Activated CD4-positive, CD25-positive, alpha-beta regulatory T cell (primary cell): Measurements from ENCODE around the gene CACTIN.
A peak's percentile ranks its signal among the peaks of the same experiment; 100 is the strongest.

ENCODE experiments used
- DNase-seq, 4 experiments: peaks; one replicate each; lab custom pipeline; 2025; lab: John Stamatoyannopoulos, UW

The CACTIN gene

DNA sequence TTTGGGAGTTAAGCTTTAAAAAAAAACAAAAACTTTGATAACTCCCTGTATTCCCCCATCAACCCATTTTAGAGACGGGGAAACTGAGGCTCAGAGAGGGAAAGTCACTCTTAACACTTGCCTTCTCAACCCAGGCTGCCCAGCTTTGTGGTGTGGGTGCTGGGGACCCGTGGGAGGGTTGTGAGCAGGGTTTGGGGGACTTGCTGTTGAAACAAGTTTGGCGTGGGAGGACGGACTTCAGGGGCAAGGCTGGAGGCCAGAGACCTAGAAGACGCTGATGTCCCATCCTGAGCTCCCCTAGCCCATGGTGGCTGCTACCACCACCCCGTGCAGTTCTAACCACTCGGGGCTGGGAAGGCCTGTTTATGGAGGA, 747 bp upstream of the CACTIN start:
- DNase-seq, result no peak

DNA sequence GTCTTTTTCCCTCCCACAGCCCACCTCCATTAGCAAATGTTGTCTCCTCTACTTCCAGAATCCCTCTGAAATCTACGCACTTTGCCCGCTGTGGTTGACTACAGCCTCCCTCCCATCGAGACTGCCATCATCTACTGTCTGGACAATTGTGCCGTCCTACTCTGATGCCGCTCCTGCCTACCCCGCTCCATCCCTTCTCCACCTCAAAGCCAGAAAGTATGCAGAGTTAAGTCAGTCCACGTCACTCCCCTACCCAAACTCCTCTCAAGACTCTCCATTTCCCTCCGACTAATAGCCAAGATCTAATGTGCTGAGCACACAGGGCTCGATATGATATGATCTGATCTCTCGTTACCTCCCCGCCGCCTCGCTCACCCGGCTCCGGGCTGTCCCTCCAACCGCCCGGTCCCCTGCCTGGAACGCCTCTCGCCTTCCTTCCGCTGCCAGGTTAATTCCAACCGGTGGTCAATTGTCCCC, 556 bp downstream of the CACTIN start:
- DNase-seq, result no peak

DNA sequence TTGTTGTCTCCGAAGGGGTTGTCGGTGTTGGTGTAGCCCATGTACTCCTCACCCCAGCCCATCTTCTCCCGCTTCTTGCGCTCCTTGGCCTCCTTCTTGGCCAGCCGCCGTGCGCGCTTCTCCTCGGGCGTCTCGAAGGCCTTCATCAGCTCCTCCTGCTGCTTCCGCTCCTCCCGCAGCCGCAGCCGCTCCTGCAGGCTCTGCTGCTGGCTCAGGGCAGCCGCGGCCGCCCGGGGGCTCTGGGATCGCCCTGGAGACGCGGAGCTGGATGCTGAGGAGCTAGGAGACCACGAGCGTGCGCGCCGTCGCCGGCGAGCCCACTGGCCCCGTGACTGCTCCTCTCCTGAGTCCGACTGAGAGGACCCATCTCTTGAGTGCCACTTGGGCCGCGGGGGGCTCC, 2.9 kb downstream of the CACTIN start:
- DNase-seq, result no peak

DNA sequence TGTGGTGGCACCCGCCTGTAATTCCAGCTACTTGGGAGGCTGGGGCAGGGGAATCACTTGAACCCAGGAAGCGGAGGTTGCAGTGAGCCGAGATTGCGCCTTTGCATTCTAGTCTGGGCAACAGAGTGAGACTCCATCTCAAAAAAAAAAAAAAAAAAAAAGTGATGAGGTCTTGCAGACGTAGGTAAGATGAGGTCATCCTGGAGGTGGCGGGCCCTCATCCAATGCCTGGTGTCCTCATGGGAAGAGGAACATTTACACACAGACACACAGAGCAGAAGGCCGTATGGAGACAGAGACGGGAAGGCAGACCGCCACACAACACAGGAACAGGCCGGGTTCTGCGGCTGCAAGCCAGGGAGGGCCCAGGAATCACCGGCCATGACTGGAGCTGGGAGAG, 4.4 kb downstream of the CACTIN start:
- DNase-seq, result no peak

DNA sequence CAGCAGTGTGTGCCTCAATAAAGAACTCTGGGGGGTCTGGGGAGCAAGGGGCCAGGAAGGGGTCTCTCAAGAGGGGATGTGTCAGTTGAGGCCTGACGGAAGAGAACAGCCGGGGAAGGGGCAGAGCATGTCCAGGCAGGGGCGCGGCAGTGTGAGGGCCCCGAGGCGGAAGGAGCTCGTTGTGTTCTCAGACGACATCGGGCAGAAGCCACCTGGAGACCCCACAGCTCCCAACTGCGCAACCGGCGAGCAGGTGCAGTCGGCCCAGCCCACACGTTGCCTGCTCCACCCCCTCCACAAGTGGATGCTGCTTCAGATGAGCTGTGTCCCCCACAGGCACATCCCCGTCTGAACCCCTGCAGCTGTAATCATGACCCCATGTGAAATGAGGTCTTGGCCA, 4.9 kb downstream of the CACTIN start:
- no peak for DNase-seq

DNA sequence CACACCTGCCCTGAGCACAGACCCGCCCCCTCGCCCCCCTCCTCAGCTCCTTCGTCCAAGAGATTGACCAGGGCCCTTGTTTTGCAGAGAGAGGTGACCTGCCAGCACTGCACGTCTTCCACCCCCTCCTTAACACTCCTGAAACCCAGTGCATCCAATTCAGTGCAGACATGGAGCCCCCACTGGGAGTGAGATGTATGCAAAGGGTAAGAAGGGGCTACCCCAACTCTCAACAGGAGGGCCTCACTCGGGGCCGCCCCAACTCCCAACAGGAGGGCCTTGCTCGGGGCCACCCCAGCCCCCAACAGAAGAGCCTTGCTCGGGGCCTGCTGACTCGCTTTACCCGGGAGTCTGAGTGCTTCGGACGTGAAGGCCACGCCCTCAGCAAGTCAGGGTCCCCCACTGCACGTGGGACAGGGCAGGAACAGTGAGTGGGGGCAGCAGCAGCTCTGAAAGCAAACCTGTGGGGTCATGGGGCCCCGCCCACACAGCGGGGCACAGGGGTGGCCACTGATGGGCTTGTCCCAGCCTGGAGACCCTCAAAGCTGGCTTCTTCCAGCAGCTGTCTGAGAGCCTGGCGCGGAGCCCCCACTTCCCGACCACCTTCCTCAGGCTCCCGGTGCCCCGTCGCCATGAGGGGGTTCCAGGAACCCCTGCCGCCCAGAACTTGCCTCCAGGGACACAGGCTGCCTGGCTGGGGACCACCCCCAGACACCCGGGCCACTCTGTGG, 5.6 kb downstream of the CACTIN start:
- no peak for DNase-seq

DNA sequence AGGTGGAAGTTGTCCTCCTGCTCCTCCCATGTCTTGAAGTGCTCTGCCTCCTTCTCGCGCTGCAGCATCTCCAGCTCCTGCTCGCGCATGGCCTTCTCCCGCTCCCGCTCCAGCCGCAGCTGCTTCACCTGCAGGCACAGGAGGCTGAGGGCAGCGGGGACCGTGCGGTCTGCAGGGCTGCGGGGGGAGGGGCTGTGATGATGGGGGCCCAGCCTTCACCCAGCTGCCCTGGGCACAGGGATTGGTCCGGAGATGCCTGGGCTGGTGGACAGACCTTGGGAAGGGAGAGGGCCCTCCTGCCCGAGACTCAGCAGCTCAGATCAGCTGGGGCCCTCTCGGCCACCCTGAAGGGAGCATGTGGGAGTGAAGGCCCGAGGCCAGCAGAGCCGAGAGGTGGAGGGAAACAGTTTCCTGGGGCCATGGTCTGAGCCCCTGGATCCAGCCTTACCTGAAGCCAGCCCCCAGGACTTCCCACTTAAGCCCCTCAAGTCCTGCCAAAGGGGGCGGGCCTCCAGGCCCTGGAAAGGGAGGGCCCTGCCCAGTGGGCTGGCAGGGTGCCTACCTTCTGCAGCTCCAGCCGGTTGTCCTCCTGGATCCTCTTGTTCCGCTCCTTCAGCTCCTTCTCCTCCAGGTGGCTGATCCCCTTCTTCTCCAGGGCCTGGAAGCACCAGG, 6.3 kb downstream of the CACTIN start:
- no peak for DNase-seq

DNA sequence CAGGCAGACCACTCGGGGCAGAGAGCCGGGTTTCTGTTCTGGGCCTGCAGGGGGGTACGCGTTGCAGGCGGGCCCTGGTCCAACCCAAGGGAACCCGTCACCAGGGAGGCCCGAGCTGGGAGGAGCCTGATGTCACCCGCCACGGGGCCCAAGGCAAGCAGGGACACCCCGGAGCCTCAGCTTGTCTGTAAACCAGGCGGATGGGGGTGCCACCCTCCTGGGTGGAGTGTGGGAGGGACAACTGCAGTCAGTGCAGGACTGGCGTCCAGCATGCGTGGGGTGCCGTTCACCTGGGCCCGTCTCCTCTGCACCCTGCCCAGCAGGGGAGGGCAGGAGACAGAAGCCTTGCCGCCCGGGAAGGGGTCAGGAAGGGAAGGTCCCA, 7.0 kb downstream of the CACTIN start:
- no peak for DNase-seq

DNA sequence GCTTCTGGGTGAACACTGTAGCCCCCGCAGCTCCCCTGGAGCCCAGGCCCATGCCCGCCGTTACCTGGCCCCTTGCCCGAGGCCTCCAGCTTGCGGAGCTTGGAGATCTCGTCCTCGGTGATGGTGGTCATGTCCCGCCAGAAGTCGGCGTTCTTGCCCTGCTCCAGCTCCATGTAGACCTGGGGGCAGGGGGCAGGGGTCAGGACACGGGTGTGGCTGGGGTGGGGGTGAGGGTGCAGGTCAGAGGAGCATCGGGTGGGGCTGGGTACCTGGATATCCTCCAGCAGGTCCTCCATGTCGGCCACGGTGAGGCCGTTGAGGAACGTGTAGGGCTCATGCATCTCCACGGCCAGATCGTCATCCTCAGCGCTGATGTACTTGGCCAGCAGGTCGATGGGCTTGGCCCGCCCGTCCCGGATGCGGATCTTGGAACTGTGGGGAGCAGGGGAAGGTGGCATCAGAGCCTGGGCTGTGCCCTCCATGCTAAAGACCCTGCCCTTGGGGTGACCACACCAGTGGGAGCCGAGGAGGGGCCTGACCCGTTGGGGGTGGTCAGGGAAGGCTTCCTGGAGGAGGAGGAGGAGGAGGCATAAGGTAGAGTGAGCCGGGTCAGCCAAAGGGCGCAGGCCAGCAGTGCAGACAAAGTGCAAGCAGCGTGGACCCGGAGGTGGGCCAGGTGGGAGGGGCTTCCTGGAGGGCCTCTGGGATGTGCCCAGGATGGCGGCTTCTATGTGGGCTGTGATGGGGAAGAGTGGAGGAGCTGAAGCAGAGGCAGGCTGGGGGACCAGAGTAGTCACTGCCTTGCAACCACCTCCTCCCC, 7.6 kb downstream of the CACTIN start:
- no peak for DNase-seq

DNA sequence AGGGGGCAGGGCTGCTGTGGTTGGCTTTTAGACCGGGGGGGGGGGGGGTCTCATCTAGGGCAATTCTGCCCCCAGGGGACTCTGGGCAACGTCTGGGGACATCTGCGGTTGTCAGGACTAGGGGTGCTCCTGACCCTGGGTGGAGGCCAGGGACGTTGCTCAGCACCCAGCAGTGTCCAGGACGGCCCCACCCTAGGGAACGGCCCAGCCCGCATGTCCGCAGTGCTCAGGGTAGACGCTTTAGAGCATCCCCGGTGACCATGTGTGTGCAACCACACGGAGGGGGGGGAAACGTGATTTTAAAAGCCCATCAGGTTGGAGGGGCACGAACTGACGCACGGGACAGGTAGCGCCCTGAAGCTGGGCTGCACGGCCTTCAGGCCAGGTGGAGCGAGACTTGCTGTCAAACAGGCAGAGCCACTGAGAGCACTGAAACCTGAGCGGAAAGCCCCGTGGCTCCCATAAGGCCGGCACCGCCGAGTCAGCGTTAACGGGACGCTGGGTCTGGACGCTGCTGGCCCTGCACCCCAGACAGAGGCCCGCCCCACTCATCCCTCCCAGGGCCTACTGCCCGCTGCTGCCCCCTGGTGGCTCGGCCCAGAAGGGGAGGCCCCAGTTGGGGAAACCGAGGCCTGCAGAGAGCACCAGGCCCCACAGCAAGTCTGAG, 8.3 kb downstream of the CACTIN start:
- peak in 3 of 4 experiments; percentile 33 to 53 (median 41) for DNase-seq

DNA sequence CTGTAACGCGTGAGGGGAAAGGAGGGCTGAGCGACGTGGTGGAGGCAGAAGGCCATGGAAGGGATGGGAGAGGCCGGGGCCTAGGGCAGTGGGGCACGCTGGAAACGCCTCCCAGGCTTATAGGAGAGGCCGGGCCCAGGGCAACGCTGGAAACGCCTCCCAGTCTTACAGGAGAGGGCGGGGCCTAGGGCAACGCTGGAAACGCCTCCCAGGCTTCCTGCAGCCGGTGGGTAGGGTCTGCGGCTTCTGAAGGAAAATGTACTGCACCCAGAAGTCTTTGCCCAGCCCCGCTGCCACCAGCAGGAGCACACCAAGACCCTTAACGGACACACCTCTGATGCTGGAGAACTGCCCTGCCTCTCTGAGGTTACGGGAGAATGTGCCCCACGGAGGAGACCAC, 9.1 kb downstream of the CACTIN start:
- no peak for DNase-seq

DNA sequence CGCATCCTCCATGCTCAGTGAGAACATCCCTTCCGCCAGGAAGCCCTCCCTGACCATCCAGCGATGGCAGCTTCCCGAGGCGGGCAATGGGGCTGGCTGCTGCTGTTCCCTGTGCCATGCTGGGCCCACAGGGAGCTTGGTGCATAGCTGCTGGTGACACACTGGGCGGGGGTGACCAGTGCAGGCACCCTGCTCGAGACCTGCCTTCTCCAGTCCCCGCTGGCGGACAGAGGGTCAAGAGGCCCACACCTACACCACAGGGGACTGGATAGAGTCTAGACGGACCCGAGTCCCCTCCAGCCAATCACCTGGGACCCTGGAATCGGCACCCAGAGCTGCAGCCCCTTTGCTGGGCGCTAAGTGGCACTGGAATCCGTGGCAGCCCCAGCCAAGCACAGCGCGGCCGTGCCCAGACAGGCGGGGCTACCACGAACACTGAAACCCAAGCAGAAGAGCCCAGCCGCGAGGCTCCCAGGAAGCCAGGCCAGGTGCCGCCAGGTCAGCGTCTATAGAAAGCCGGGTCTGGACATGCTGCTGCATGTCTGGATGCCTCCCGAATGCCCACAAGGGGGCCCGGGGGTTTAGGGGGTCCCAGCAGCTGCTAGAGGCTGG, 11.0 kb downstream of the CACTIN start:
- DNase-seq, result no peak

DNA sequence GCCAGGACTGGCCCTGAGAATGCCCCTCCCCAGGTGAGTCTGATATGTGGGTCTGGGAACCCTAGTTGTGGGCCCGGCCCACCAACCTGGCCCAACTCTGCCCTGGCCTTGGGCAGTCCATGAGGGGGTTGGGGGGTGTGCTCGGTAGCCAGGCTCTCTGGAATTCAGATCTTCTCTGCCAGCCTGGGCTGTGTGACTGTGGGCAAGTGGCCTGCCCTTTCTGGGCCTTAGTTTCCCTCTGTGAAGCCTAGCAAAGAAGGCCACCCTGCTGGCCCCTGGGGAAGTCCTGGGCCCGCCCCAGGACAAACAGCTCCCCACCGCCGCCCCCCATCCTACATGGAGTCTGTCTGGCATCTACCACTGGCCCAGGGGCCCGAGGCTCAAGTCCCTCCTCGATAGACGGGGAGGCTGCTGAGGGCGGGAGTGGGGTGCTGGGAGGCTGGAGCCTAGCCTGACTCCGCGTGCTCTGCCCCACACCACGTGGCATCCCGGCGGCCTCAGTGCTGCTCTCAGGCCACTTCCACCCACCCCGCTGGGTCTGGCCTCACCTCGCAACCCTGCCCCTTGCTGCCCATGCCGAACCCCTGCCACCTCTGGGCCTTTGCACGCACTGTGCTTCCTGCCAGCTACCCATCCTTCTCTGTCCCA, 11.6 kb downstream of the CACTIN start:
- no peak for DNase-seq

DNA sequence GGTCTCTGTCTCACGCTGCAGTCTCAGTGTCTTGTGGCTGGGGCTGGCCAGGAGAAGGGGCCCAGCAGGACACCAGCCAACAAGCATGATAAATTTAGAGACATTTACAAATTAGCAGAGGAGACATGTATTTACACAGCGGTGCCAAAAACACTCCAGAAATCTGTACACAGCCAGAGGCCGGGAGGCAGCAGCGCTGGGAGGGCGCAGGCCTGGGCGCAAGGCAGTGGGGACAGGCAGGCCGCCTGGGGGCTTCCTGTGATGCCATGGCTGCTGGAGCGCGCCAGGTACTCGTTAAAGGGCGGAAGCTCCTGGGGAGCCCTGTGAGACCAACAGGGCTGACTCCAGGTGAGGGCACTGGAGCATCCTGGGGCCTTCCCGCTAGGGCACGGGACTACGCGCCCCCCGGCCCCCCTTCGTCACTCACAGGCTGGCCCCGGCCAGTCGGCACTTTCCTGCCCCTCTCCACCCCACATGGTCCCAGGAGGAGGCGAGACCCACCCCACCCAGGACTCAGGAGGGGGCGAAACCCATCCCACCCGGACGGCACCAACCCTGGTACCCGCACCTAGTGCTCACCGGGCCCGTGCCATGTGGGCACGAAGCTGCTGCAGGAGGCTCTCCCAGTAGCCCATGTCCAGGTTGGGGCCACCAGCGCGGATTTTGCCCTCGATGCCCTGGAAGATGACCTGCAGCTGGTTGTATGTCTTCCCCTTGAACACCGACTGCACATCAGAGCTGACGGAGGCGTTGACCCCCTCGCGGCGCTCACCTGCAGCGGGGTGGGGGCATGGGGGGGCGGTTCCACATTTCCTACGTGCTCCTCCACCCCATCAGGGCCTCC, 12.6 kb downstream of the CACTIN start:
- no peak for DNase-seq

DNA sequence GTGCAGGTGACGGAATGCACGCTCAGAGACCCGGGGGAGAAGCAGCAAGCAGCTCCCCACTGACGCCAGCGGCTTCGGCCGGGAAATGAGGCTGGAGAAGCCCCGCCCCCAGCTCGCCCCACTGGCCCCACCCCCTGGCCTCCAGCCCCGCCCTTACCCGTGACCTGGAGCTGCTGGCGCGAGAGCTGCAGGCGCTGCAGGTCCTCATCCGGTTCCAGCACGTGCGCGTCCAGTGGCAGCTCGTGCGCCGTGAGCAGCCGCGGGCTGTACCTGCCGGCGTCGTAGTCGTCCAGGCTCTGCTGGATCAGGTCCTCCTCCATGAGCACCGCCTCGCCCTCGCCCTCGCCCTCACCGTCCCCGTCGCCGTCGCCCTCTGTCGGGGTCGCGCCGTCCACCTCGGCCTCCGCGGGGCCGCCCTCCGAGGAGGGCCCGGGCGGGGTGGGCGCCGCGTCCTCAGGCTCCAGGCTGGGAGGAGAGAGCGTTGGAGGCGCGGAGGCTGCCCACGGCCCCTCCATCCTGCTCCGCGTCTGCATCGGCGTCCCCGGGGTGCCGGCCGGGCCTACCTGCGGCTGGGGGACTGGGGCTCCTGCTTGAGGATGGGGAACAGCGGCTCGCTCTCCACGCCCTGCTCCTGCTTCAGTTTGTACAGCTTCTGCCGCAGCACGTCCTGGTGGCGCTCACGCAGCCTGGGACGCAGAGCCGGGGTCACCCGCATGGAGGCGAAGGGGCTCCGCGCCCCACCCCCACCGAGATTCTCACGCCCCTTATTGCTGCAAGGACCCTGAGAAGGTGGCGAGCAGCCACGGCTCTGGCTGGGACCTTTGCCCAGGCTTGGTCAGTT, 13.5 kb downstream of the CACTIN start:
- no peak for DNase-seq

DNA sequence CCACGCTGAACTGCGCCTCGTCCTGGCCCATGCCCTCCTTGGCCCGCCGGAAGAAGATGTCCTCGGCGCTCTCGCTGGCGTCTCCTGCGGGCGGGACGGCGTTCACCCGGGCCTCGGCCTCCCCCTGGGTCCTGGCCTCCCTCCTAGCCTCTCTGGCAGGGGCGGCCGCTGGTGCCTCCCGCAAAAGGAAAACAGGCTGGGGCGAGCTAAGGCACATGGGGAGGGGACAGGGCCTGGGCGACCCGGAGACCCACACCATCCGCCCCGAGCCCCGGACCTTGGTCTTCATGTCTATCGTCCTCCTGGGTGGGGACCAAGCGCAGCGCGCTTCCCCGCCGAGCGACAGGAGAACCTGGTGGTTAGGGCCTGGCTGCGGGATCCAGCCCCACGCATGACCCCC, 14.3 kb downstream of the CACTIN start:
- DNase-seq, result no peak

DNA sequence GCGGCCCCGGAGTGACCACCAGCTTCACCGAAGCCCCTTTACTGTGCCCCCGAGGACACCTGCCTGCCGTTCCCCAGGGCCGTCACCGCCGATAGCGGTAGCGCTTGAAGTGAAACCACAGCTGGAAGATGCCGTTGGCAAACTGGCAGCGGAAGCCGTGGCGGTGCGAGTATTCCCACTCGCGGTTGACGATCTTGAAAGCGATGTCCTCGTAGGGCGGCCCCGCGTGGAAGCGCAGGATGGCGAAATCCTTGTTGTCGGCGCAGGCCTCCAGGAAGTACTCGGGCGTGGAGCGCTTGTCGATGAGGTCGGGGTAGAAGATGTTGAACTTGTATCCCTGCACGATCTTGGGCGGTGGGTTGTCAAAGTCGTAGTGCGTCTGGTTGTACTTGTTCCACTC, 14.7 kb downstream of the CACTIN start:
- DNase-seq, result no peak

DNA sequence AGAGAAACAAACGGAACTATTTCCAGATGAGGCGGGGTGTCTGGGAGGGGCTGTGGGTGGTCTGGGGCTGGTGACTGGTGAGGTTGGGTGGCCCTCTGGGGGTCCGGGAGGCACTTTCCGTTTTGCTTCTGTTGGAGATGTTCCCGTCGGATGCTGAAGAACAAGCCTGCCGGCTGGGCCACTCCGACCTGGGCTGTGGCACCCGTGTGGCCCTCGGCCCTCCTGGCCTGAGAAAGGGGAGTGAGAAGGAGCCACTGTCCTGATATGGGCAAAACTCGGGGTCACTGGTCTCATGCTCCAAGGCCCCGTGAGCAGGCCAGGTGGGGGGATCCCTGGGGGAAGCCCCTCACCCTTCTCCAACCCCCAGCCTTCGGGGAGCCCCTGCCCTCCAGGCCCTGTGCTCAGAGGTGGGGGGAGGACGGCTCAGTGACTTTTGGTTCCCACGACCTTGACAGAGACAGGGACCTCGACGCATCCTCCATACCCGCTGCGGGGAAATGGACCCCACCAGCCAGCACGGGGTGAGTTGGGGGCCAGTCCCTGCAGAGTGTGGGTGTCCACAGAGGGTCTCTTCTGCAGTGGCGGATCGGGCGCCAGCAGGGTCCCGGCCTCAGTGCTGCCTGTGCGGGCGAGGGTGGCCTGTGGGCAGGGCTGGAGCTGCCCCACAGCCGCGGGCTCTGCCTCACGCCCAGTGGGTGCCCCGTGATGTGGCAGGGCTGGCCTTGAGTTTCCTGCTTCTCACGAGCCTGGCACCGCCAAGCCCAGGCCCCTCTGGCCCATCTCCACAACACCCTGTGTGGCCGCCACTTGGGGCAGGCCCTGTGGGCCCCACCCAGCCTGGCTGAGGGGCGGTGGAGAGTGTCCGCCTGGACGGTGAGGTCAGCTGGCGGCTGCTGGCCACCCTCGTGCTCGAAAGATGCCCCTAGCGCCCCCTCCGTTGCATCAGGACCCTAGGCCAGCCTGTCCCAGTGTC, 15.6 kb downstream of the CACTIN start:
- no peak for DNase-seq
